AG04449 (cell line): ENCODE results near the gene CRBN.

ENCODE experiments used
- CTCF ChIA-PET: fragments of 350-600 bp; formaldehyde crosslinking; extraction: SDS; loops from one replicate; lab custom pipeline; 2021; ENCODE audit warnings: antibody characterized with exemption; lab: Yijun Ruan, JAX
- POLR2A ChIA-PET: fragments of 400-600, 350-600 bp; formaldehyde crosslinking; extraction: SDS; loops from one replicate; lab custom pipeline; 2020; ENCODE audit warnings: antibody characterized with exemption, inconsistent platforms; lab: Yijun Ruan, JAX
- DNase-seq: peaks from one replicate; pipeline ENCODE4 v3.0.0-alpha.2; 2010; ENCODE audit warnings: low read depth, low spot score
- H3K4me3 ChIP-seq: 2 replicates; pipeline ENCODE4 v1.5.1; 2011; ENCODE audit warnings: low read depth, mild to moderate bottlenecking, control low read depth, low read length
- CTCF ChIP-seq: IDR thresholded peaks from one replicate; pipeline ENCODE4 v1.5.1; 2011; ENCODE audit warnings: mild to moderate bottlenecking, moderate library complexity, low read length, control low read depth, inconsistent platforms; ENCODE audit not compliant: insufficient read depth; ENCODE audit errors: missing control alignments

Gene CRBN

DNA sequence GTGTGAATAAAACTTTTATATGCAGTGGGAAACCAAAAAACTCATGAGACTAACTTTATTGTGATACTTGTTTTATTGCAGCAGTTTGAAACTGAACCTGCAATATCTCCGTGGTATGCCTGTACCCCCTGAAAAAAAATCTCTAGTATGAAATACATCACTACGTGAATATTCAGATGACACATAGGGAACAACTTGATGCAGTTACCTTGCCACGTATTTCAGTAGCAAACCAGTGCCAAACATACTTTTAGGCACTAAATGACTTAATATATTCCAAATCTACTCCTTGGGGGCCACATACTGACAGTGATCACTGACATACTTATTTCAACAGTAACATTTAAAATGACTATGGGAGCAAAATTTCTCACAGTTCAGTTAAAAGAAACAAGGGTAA lies 13.8 kb downstream of the CRBN start:
- DNase-seq, result no peak
- H3K4me3 ChIP-seq, result no peak overlapping the region
- TF ChIP-seq CTCF, result no peak
- CTCF ChIA-PET, result no interaction called here
- POLR2A ChIA-PET, result no interaction called here

GRCh38 chr3:3165241-3165640 lies 14.2 kb downstream of the CRBN start:
- no peak for TF ChIP-seq CTCF

DNA sequence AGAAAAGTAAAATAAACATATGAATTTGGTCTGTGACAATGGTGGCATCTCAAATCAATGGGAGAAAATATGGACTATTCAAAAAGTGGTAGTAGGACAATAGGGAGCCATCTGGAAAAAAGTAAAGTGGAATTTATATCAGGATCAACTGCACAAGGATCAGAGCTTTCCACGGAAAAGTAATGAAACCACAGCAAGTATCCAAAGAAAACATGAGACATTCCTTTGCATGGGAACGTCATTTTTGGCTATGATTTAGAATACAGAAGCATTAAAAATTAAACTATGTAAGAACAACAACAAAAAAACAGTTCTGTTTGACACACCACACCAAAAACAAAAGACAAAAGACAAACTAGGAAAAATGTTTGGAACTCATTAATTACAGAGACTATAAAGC lies 18.7 kb downstream of the CRBN start:
- ChIA-PET CTCF (interaction anchor here (0.5 to 10.6 kb wide), 3 partner anchors 11 to 157 kb away, joined by 3 to 80 read pairs (median 3); no protein-coding TSS in a partner anchor), POLR2A (interaction anchor here (1.3 kb wide), 1 partner anchor 18 kb away, joined by 3 read pairs; no protein-coding TSS in a partner anchor)
- no peak for TF ChIP-seq CTCF
- H3K4me3 ChIP-seq, result no peak overlapping the region
- no peak for DNase-seq

More at GRCh38 chr3:3165241-3165640, 14.2 kb downstream of the CRBN start:
- H3K4me3 ChIP-seq, result no peak overlapping the region
- ChIA-PET POLR2A (no interaction called here), CTCF (no interaction called here)
- no peak for DNase-seq

DNA sequence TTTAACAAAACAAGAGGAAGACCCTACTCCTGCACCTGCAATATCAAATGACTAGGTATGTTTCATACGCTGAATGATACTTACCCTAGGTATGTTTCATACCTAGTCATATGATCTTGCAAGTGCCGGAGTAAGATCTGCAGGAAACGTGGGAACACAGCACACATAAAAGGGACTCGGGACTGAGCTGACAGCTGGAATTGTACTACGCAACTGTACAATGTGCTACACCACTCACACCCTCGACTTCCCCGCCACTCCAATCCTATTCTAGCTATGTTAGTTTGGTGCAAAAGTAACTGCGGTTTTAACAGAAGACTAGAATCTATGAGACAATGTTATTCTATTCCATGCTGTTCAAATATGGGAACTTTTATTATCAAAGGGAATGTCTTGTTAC lies 22.0 kb downstream of the CRBN start:
- ChIA-PET CTCF (interaction anchor here (1.2 to 10.6 kb wide), 2 partner anchors 15 to 22 kb away, joined by 4 to 80 read pairs; no protein-coding TSS in a partner anchor), POLR2A (no interaction called here)

GRCh38 chr3:3154879-3155610 lies 24.4 kb downstream of the CRBN start:
- CTCF ChIA-PET, result interaction anchor here (1.1 to 10.6 kb wide), 3 partner anchors 8 to 25 kb away, joined by 3 to 80 read pairs (median 14); partner anchors contain the start of gene CRBN
- H3K4me3 ChIP-seq, result no peak overlapping the region
- DNase-seq, result no peak
- TF ChIP-seq CTCF, result no peak
- POLR2A ChIA-PET, result no interaction called here

More for the DNA sequence above, 22.0 kb downstream of the CRBN start:
- no peak for DNase-seq
- no peak overlapping the region for H3K4me3 ChIP-seq
- TF ChIP-seq CTCF, result no peak

DNA sequence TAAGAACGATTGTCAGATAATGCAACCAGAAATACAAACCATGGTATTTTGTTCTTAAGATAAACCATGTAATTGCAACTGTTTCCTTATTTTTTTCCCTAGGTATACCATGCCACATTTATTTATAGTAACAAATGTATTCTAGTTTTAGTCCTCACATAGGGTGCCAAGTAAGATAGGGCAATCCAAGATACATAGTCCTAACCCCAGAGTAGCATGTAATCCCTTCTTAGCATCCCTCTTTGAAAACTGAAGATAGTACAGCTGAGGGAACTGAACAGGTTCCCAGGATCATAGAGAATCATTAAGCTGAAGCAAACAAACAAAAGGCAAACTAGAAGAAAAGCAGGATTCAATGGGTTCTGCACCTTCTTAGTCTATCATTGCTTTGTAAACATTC lies 28.0 kb downstream of the CRBN start:
- no peak for TF ChIP-seq CTCF
- POLR2A ChIA-PET, result no interaction called here
- no peak for DNase-seq
- CTCF ChIA-PET, result interaction anchor here (1.0 kb wide), 1 partner anchor 17 kb away, joined by 5 read pairs; no protein-coding TSS in a partner anchor
- no peak overlapping the region for H3K4me3 ChIP-seq
